Activated naive CD8-positive, alpha-beta T cell treated with anti-CD3 and anti-CD28 coated beads, Interleukin-2, amount 50 U/mL, for 16 hours (primary cell): ENCODE data around the gene PDGFC.

Experiments used
- DNase-seq: peaks from one replicate; pipeline ENCODE4 v3.0.0-alpha.2; 2020; ENCODE audit warnings: low read depth, low spot score

The PDGFC gene

GRCh38 chr4:156749426-156750403, 221.9 kb downstream of the PDGFC start:
- DNase-seq, result no peak

GRCh38 chr4:156746111-156746510, 225.5 kb downstream of the PDGFC start:
- no peak for DNase-seq

GRCh38 chr4:156738766-156739165, 232.8 kb downstream of the PDGFC start:
- DNase-seq, result no peak

GRCh38 chr4:156734965-156735895, 236.4 kb downstream of the PDGFC start:
- DNase-seq, result no peak

GRCh38 chr4:156733582-156733981, 238.0 kb downstream of the PDGFC start:
- DNase-seq, result no peak

- no peak for DNase-seq
Observed at GRCh38 chr4:156732634-156733033, 239.0 kb downstream of the PDGFC start.

- DNase-seq, result no peak
Observed at GRCh38 chr4:156729416-156729815, 242.2 kb downstream of the PDGFC start.

GRCh38 chr4:156725257-156725656, 246.3 kb downstream of the PDGFC start:
- DNase-seq, result no peak

- no peak for DNase-seq
Observed at GRCh38 chr4:156723951-156724668, 247.5 kb downstream of the PDGFC start.

- no peak for DNase-seq
Observed at GRCh38 chr4:156718226-156718625, 253.4 kb downstream of the PDGFC start.

GRCh38 chr4:156711193-156711590, 260.4 kb downstream of the PDGFC start:
- DNase-seq, result no peak
